A549 (cell line): Measurements from ENCODE around the gene GRB14.

Source experiments
- CTCF ChIP-seq: fragments of >200 bp; sonication (Bioruptor Twin); formaldehyde crosslinking; IDR thresholded peaks from 3 replicates; pipeline ENCODE4 v1.5.1; 2016
- GATA3 ChIP-seq: IDR thresholded peaks from 2 replicates; pipeline ENCODE4 v1.6.1; 2012; ENCODE audit warnings: borderline replicate concordance

- no peak for TF ChIP-seq CTCF
- no peak for TF ChIP-seq GATA3
Observed at GRCh38 chr2:164456619-164457018, 164.7 kb downstream of the GRB14 start.
